Colon (tissue), 2 donors: ENCODE data around the gene ADRB2.

Experiments used
- FAIRE-seq: peaks from 2 replicates; lab custom pipeline; 2012; peaks lifted over from hg19 to GRCh38; lab: Jason Lieb, UNC
- donor health status: control.
- donor health status: control.

ADRB2 gene

GRCh38 chr5:148831590-148832565 lies 5.5 kb downstream of the ADRB2 start:
- FAIRE-seq: no peak

GRCh38 chr5:148833122-148833521 lies 6.7 kb downstream of the ADRB2 start:
- FAIRE-seq: no peak

GRCh38 chr5:148833925-148834324 lies 7.5 kb downstream of the ADRB2 start:
- FAIRE-seq: no peak

GRCh38 chr5:148834689-148835088 lies 8.3 kb downstream of the ADRB2 start:
- FAIRE-seq: no peak

DNA sequence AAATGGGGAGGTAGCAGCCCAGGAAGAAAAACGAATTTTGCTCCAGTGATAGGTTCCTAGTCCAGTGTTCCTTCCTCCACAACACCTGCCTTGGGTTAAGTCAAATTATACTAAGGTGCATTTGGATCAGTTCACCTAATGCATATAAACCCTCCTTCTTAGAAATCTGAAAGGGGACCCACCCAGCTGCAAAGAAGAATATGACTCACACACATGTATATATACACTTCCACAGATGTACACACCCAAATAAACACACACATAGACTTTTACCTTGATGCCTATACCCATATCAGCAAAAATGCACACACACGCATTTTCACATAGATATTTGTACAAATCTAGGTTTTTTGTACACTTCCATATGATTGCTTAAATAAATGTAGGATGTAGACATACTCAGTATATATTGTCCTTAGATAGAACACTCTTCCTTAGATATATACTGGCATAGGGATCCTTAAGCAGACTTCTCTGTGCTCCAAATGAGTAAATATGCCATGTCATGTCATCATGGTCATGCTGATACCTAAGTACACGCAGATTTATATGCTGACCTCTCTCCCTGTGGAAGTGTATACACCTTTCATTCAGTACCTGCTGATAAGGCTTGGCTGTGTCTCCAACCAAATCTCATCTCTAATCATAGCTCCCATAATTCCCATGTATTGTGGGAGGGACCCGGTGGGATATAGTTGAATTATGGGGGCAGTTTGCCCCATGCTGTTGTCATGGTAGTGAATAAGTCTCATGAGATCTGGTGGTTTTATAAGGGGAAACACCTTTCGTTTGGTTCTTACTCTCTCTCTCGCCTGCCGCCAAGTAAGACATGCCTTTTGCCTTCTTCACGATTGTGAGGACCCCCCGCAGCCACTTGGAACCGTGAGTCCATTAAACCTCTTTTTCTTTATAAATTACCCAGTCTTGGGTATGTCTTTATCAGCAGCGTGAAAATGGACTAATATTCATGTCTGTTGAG lies 10.2 kb downstream of the ADRB2 start:
- FAIRE-seq: no peak

- FAIRE-seq: no peak
Measured at GRCh38 chr5:148837383-148837782, 11.0 kb downstream of the ADRB2 start.

- no peak for FAIRE-seq
Measured at GRCh38 chr5:148838357-148838756, 11.9 kb downstream of the ADRB2 start.

DNA sequence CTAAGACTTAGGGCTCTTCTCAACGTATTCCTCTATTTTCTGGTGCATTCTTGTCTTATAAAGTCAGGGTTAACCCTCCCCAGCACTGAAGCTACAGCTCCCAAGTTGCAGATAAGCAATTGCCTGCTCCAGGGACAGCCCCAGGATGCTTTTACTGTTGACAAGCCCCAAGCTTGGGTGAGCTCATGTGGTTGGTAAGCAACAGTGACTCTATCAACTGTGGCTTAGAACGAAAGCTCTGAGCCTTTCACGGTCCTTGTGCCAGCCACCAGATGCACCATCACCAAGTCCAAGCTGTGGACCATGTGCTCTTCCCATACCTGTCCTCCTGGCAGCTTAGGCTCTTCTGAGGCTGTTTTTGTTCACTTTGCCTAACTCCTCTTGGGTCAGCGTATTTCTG lies 13.5 kb downstream of the ADRB2 start:
- FAIRE-seq: no peak

DNA sequence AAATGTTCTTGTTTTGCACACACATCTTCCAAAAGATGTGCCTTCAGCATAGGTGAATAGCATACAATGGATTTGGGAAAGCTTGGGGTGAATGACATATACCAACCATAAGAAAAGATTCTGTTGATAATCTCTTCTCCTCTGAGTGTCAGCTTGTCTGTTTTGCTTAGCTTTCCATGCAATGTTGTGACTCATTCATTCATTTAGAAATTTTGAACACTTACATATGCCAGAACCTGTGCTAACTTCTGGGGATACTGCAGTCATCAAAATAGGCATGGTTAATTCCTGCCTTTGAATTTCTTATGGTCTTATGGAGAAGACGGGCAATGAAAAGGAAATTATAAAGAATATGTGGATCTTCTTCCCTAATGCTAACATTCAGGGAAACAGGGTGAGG lies 14.1 kb downstream of the ADRB2 start:
- no peak for FAIRE-seq

- no peak for FAIRE-seq
Measured at GRCh38 chr5:148841519-148841918, 15.1 kb downstream of the ADRB2 start.

DNA sequence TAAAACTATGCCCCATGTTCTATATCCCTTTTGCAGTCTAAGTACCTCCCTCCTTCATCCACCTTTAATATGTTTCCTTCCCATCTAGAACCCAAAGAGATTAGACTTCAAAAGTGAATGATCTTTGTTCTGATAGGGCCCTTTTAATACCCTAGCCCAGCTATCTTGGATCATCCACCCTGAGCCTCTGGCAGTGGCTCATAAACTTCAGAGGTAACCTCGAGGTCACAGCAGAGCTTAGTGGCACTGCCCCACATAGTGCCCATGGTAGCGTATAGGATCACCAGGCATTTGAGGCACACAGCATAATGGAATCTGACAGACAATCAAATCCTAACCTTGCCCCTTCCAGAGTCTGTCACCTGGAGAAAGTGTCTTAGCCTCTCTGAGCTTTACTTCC lies 15.8 kb downstream of the ADRB2 start:
- FAIRE-seq: no peak

GRCh38 chr5:148843510-148844318 lies 17.3 kb downstream of the ADRB2 start:
- FAIRE-seq: no peak

GRCh38 chr5:148844433-148845280 lies 18.2 kb downstream of the ADRB2 start:
- FAIRE-seq: no peak

DNA sequence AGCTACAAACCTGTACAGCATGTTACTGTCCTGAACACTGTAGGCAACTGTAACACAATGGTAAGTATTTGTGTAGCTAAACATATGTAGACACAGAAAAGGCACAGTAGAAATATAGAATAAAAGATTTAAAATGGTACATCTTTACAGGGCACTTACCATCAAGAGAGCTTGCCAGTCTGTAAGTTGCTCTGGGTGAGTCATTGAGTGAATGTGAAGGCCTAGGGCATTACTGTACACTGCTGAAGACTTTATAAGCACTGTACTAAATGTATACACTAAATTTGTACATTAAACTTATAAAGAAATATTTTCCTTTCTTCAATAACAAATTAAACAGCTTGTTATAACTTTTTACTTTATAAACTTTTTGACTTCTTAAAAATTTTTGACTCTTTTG lies 20.5 kb downstream of the ADRB2 start:
- no peak for FAIRE-seq

GRCh38 chr5:148847456-148847855 lies 21.0 kb downstream of the ADRB2 start:
- no peak for FAIRE-seq

- no peak for FAIRE-seq
Measured at GRCh38 chr5:148848393-148849031, 22.1 kb downstream of the ADRB2 start.

- no peak for FAIRE-seq
Measured at GRCh38 chr5:148849461-148849860, 23.1 kb downstream of the ADRB2 start.

DNA sequence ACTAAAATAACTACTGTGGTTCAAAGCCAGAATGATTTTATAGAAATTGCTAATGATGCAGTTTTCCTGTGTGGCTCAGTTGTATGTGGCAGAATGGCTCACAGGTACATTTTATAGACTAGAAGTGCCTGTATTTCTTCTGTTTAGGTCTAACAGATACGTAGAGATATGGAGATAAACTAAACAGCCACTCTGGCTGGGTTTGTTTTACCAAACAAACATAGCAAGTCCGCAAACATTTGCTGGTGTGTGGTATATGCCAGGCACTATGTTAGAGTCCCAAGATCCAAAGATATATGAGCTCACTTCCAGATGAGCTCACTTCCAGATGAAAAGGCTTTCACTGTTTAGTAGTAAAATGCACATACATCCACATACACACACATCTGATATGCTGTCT lies 24.4 kb downstream of the ADRB2 start:
- no peak for FAIRE-seq

- no peak for FAIRE-seq
Measured at GRCh38 chr5:148853868-148854267, 27.5 kb downstream of the ADRB2 start.

DNA sequence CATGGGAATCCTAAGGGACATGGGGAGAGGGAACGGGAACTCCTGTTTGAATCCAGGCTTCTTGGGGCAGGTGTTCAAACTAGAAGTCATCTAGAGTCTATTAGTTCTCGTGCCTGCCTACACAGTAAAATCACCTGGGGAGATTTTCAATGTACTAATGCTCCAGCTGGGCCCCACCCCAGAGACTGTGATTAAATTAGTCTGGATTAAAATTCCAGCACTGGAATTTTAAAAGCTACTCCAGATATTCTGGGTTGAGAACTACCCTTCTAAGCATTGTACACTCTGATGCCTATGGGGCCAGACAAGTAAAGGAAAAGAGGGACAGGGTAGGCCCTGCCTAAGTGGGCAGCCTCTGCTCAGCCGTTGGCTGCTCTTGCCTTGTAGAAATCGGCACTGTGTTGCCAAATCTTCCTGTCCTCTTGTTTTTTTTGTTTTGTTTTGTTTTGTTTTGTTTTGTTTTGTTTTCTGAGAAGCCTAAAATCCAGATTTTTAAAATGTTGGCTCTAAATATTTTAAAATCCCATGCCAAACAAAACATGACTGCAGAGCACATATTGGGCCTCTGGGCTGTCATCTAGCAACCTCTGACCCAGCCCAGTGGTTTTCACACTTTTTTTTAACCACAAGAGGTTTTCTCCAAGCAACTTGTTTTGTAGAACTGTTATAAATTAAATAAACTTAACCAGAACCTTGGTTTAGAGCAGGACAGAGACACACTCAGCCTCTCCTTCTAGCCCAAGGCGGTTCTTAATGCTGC lies 29.0 kb downstream of the ADRB2 start:
- FAIRE-seq: no peak
